A549 (cell line): ENCODE data around the gene CEACAM16.

ENCODE experiments used
- CEBPB ChIP-seq, 2 experiments: fragments of >200 bp in 1 of 2; sonication (Bioruptor Twin) in 1 of 2; formaldehyde crosslinking in 1 of 2; IDR thresholded peaks; 2 replicates each; pipeline ENCODE4 v1.6.1; 2012 to 2016
- ELK1 ChIP-seq: fragments of 150-350 bp; IDR thresholded peaks from 2 replicates; pipeline ENCODE4 v1.6.1; 2014; ENCODE audit warnings: low read depth, mild to moderate bottlenecking, low read length
- EP300 ChIP-seq, 2 experiments: fragments of >200 bp; sonication (Bioruptor Twin); formaldehyde crosslinking; IDR thresholded peaks; 2 replicates in 1 of 2; 3 replicates in 1 of 2; pipeline ENCODE4 v1.6.1; 2016 to 2017
- POLR2A ChIP-seq: IDR thresholded peaks from 2 replicates; pipeline ENCODE4 v1.6.1; 2012; ENCODE audit warnings: mild to moderate bottlenecking, low read length
- TF ChIP-seq, protein P1 (sequence below): fragments of >200 bp; sonication (Bioruptor Twin); formaldehyde crosslinking; IDR thresholded peaks from 3 replicates; pipeline ENCODE4 v1.5.1; 2016
- TF ChIP-seq, protein P2 (sequence below): fragments of 200-600 bp; sonication (generic); IDR thresholded peaks from 2 replicates; pipeline ENCODE4 v1.6.1; 2016; ENCODE audit warnings: antibody characterized with exemption, mild to moderate bottlenecking, moderate library complexity

DNA sequence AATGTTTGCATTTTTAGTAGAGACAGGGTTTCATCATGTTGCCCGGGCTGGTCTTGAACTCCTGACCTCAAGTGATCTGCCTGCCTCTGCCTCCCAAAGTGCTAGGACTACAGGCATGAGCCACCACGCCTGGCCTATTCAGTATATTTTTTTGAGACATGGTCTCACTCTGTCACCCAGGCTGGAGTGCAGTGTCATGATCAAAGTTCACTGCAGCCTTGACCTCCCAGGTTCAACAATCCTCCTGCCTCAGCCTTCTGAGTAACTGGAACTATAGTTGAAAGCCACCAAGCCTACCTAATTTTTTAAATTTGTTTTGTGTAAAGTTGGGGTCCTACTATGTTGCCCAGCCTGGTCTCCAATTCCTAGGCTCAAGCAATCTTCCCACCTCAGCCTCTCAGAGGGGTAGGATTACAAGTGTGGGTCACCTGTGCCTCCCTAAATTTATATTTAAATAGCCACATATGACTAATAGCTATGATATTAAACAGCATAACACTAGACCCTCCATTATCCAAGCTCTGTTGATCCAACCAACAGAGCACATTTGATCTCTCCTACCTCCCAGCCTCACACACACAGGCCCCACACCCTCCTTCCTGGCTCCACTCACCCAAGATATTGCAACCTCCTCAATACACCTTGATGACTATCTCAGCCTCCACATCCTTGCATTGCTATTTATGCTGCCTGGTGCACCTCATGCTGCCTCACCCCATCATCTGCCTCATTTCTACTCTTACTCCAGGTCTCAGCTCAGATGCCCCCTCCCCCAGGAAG is 29.8 kb upstream of the CEACAM16 start:
- TF ChIP-seq EP300 (IDR thresholded peaks at IDR 0.05) (no peak), ELK1 (no peak), POLR2A (no peak), CEBPB (IDR thresholded peaks at IDR 0.05) (no peak)
- TF ChIP-seq, protein P1, sequence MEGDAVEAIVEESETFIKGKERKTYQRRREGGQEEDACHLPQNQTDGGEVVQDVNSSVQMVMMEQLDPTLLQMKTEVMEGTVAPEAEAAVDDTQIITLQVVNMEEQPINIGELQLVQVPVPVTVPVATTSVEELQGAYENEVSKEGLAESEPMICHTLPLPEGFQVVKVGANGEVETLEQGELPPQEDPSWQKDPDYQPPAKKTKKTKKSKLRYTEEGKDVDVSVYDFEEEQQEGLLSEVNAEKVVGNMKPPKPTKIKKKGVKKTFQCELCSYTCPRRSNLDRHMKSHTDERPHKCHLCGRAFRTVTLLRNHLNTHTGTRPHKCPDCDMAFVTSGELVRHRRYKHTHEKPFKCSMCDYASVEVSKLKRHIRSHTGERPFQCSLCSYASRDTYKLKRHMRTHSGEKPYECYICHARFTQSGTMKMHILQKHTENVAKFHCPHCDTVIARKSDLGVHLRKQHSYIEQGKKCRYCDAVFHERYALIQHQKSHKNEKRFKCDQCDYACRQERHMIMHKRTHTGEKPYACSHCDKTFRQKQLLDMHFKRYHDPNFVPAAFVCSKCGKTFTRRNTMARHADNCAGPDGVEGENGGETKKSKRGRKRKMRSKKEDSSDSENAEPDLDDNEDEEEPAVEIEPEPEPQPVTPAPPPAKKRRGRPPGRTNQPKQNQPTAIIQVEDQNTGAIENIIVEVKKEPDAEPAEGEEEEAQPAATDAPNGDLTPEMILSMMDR, result no peak
- TF ChIP-seq, protein P2, sequence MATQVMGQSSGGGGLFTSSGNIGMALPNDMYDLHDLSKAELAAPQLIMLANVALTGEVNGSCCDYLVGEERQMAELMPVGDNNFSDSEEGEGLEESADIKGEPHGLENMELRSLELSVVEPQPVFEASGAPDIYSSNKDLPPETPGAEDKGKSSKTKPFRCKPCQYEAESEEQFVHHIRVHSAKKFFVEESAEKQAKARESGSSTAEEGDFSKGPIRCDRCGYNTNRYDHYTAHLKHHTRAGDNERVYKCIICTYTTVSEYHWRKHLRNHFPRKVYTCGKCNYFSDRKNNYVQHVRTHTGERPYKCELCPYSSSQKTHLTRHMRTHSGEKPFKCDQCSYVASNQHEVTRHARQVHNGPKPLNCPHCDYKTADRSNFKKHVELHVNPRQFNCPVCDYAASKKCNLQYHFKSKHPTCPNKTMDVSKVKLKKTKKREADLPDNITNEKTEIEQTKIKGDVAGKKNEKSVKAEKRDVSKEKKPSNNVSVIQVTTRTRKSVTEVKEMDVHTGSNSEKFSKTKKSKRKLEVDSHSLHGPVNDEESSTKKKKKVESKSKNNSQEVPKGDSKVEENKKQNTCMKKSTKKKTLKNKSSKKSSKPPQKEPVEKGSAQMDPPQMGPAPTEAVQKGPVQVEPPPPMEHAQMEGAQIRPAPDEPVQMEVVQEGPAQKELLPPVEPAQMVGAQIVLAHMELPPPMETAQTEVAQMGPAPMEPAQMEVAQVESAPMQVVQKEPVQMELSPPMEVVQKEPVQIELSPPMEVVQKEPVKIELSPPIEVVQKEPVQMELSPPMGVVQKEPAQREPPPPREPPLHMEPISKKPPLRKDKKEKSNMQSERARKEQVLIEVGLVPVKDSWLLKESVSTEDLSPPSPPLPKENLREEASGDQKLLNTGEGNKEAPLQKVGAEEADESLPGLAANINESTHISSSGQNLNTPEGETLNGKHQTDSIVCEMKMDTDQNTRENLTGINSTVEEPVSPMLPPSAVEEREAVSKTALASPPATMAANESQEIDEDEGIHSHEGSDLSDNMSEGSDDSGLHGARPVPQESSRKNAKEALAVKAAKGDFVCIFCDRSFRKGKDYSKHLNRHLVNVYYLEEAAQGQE, result no peak
